Measurements from ENCODE around the gene ANO4. TPM values are rescaled to one million over a fixed set of nuclear protein-coding genes. Genes with fewer than 3 reads are reported as not detected.

Gene ANO4
- total and polyA plus RNA-seq, 8 donors = 2.0 to 6.9 (median 4.7) TPM; not detected in 1

- DNase-seq = no peak
- intact Hi-C loops (cut with DNase I) = no loop called here
- Histone ChIP-seq H3K9me3 (no peaks in the 10 kb centered on the region), H3K4me3 (no peak overlapping the region), H3K36me3 (no peaks in the 10 kb centered on the region), H3K4me1 (no peaks in the 10 kb centered on the region), H3K27ac (no peak overlapping the region), H3K27me3 (no peaks in the 10 kb centered on the region)
- no peak for ATAC-seq
- no peak for TF ChIP-seq CTCF (IDR thresholded peaks at IDR 0.05)
Observed at GRCh38 chr12:101168001-101168400, 373.4 kb downstream of the ANO4 start.

- intact Hi-C loops (cut with DNase I) = no loop called here
- no peaks in the 10 kb centered on the region for H3K4me1 ChIP-seq
- H3K36me3 ChIP-seq = no peaks in the 10 kb centered on the region
- H3K27me3 ChIP-seq = no peaks in the 10 kb centered on the region
- no peak for TF ChIP-seq CTCF (IDR thresholded peaks at IDR 0.05)
- DNase-seq (no peak), ATAC-seq (peak; percentile 61)
- H3K4me3 ChIP-seq = no peak overlapping the region
- no peaks in the 10 kb centered on the region for H3K9me3 ChIP-seq
- no peak overlapping the region for H3K27ac ChIP-seq
Observed at GRCh38 chr12:101172316-101172715, 377.7 kb downstream of the ANO4 start.

GRCh38 chr12:101173197-101173749 lies 378.7 kb downstream of the ANO4 start:
- H3K4me1 ChIP-seq = no peaks in the 10 kb centered on the region
- no peaks in the 10 kb centered on the region for H3K36me3 ChIP-seq
- no peak overlapping the region for H3K27ac ChIP-seq
- DNase-seq (no peak), ATAC-seq (no peak)
- no peak for TF ChIP-seq CTCF (IDR thresholded peaks at IDR 0.05)
- H3K9me3 ChIP-seq = no peaks in the 10 kb centered on the region
- no peak overlapping the region for H3K4me3 ChIP-seq
- intact Hi-C loops (cut with DNase I) = no loop called here
- H3K27me3 ChIP-seq = no peaks in the 10 kb centered on the region

- intact Hi-C loops (cut with DNase I) = no loop called here
- ATAC-seq = no peak
- TF ChIP-seq CTCF (IDR thresholded peaks at IDR 0.05) = no peak
Observed at GRCh38 chr12:101174541-101174940, 380.0 kb downstream of the ANO4 start.

More at GRCh38 chr12:101174541-101174940, 380.0 kb downstream of the ANO4 start:
- no peaks in the 10 kb centered on the region for H3K4me1 ChIP-seq
- no peaks in the 10 kb centered on the region for H3K36me3 ChIP-seq
- H3K27me3 ChIP-seq = no peaks in the 10 kb centered on the region
- no peak overlapping the region for H3K27ac ChIP-seq
- no peaks in the 10 kb centered on the region for H3K9me3 ChIP-seq
- no peak for DNase-seq
- no peak overlapping the region for H3K4me3 ChIP-seq

Other genes starting within 250 kb of the ANO4 start
- 10 to 100 TPM; 14.7 to 15.8 TPM for gene GAS2L3, start 221.1 kb upstream of the ANO4 start, total RNA-seq
- gene GAS2L3, start 221.1 kb upstream of the ANO4 start, polyA plus RNA-seq (ENCODE audit: insufficient read length in 6 of 6) = 10 to 100 TPM; 17.0 to 38.2 (median 26.9) TPM